Small intestine (tissue), 7 donors: ENCODE measurements around the gene MOSPD2. TPM values are rescaled to one million over a fixed set of nuclear protein-coding genes. Genes with fewer than 3 reads are reported as not detected.

ENCODE experiments used
- DNase-seq, 2 donors: peaks; one replicate each; pipeline versions ENCODE4 v3.0.0 to v3.0.0-alpha.2; 2013
- FAIRE-seq: peaks from 2 replicates; lab custom pipeline; 2012; peaks lifted over from hg19 to GRCh38; lab: Jason Lieb, UNC
- H3K27ac ChIP-seq, 3 donors: one replicate each; pipeline ENCODE4 v1.5.1; 2013; ENCODE audit warnings: low read length in 2 of 3, mild to moderate bottlenecking in 2 of 3, control low read depth in 1 of 3, inconsistent platforms in 1 of 3, low read depth in 1 of 3, moderate library complexity in 1 of 3
- H3K27me3 ChIP-seq, 3 donors: one replicate each; pipeline ENCODE4 v1.6.1; 2013; ENCODE audit warnings: low read length in 3 of 3, inconsistent platforms in 1 of 3; ENCODE audit not compliant: control insufficient read depth in 3 of 3, insufficient read depth in 3 of 3
- H3K36me3 ChIP-seq, 3 donors: one replicate each; pipeline ENCODE4 v1.6.1; 2013; ENCODE audit warnings: low read length in 3 of 3, inconsistent platforms in 1 of 3, low read depth in 1 of 3, mild to moderate bottlenecking in 1 of 3, moderate library complexity in 1 of 3; ENCODE audit not compliant: control insufficient read depth in 3 of 3, insufficient read depth in 2 of 3
- H3K4me1 ChIP-seq, 3 donors: one replicate each; pipeline ENCODE4 v1.6.1; 2013; ENCODE audit warnings: low read length in 2 of 3, inconsistent platforms in 1 of 3, low read depth in 1 of 3, mild to moderate bottlenecking in 1 of 3, moderate library complexity in 1 of 3; ENCODE audit not compliant: control insufficient read depth in 3 of 3, insufficient read depth in 2 of 3
- H3K4me3 ChIP-seq, 3 donors: one replicate each; pipeline ENCODE4 v1.5.1; 2013; ENCODE audit warnings: low read length in 3 of 3, control low read depth in 1 of 3, inconsistent platforms in 1 of 3, low read depth in 1 of 3, mild to moderate bottlenecking in 1 of 3, moderate library complexity in 1 of 3
- H3K9me3 ChIP-seq, 2 donors: one replicate each; pipeline ENCODE4 v1.6.1; 2013; ENCODE audit warnings: low read depth in 1 of 2, low read length in 1 of 2; ENCODE audit not compliant: control insufficient read depth in 2 of 2, insufficient read depth in 1 of 2
- WGBS, 3 donors: extraction: QIAGEN DNeasy Blood & Tissue Kit; methylation state at CpG; one replicate each; pipeline ENCODE4 v1.1.7; 2013; 5-methylcytosine and 5-hydroxymethylcytosine counted together
- polyA plus RNA-seq, 4 donors: library from polyadenylated mRNA; stranded (reverse) in 3 of 4; unstranded in 1 of 4; fragments of 200-250 nt in 3 of 4; fragments of 120-200 nt in 1 of 4; gene quantifications; one replicate each; pipeline versions ENCODE4 v1.2.1 to v1.2.3, GENCODE V29; 2013
- donor health status: healthy with polysubstance abuse.
- donor health status: control.
- donor health status: control.
- donor health status: Bipolar disorder and iron deficiency.
- donor health status: healthy.

Gene MOSPD2
- polyA plus RNA-seq, 4 donors, result 3.6 to 23.9 (median 4.1) TPM

- FAIRE-seq (no peak), DNase-seq (no peak)
- Histone ChIP-seq H3K27ac (no peak overlapping the region), H3K36me3 (peaks cover 2 to 6% (median 2%) of the 10 kb centered on the region in 3 donors), H3K4me1 (no peaks in the 10 kb centered on the region), H3K4me3 (no peak overlapping the region), H3K27me3 (no peaks in the 10 kb centered on the region), H3K9me3 (no peaks in the 10 kb centered on the region)
- 36 to 81% (median 37%) methylated on average over 2 of the region's 2 CpGs for WGBS, 3 donors
Observed at GRCh38 chrX:14919407-14919806, 46.2 kb downstream of the MOSPD2 start.

- Histone ChIP-seq H3K27me3 (no peaks in the 10 kb centered on the region), H3K36me3 (peaks cover 2 to 6% (median 2%) of the 10 kb centered on the region in 3 donors), H3K4me1 (no peaks in the 10 kb centered on the region), H3K4me3 (no peak overlapping the region), H3K27ac (no peak overlapping the region), H3K9me3 (no peaks in the 10 kb centered on the region)
- WGBS, 3 donors, result 91 to 98% (median 97%) methylated on average over 2 of the region's 2 CpGs
- no peak for DNase-seq
- no peak for FAIRE-seq
Observed at GRCh38 chrX:14920196-14920595, 47.0 kb downstream of the MOSPD2 start.

GRCh38 chrX:14922437-14922836 lies 49.2 kb downstream of the MOSPD2 start:
- peaks cover 0 to 3% (median 2%) of the 10 kb centered on the region in 3 donors for H3K36me3 ChIP-seq
- FAIRE-seq (no peak), DNase-seq (no peak)
- WGBS, 3 donors, result 75 to 92% (median 78%) methylated on average over 6 of the region's 6 CpGs
- no peaks in the 10 kb centered on the region for H3K9me3 ChIP-seq
- H3K27ac ChIP-seq, result no peak overlapping the region
- H3K27me3 ChIP-seq, result no peaks in the 10 kb centered on the region
- H3K4me3 ChIP-seq, result no peak overlapping the region
- H3K4me1 ChIP-seq, result no peaks in the 10 kb centered on the region

- Histone ChIP-seq H3K4me3 (no peak overlapping the region), H3K27ac (no peak overlapping the region), H3K4me1 (no peaks in the 10 kb centered on the region), H3K27me3 (no peaks in the 10 kb centered on the region), H3K36me3 (peaks cover 0 to 2% (median 0%) of the 10 kb centered on the region in 3 donors), H3K9me3 (no peaks in the 10 kb centered on the region)
- DNase-seq, result no peak
- FAIRE-seq, result no peak
- WGBS, 3 donors, result 71 to 89% (median 89%) methylated on average over 4 of the region's 4 CpGs
Observed at GRCh38 chrX:14923761-14924160, 50.5 kb downstream of the MOSPD2 start.

GRCh38 chrX:14926471-14926870 lies 53.2 kb downstream of the MOSPD2 start:
- no peak for DNase-seq
- Histone ChIP-seq H3K36me3 (no peaks in the 10 kb centered on the region), H3K27ac (no peak overlapping the region), H3K9me3 (no peaks in the 10 kb centered on the region), H3K4me3 (no peak overlapping the region), H3K4me1 (no peaks in the 10 kb centered on the region), H3K27me3 (no peaks in the 10 kb centered on the region)
- no peak for FAIRE-seq
- WGBS, 3 donors, result 70 to 90% (median 76%) methylated on average over 1 of the region's 1 CpG

GRCh38 chrX:14927401-14927800 lies 54.2 kb downstream of the MOSPD2 start:
- Histone ChIP-seq H3K27me3 (no peaks in the 10 kb centered on the region), H3K9me3 (no peaks in the 10 kb centered on the region), H3K27ac (no peak overlapping the region), H3K36me3 (no peaks in the 10 kb centered on the region), H3K4me1 (no peaks in the 10 kb centered on the region), H3K4me3 (no peak overlapping the region)
- WGBS, 3 donors, result 58 to 83% (median 73%) methylated on average over 5 of the region's 5 CpGs
- DNase-seq (no peak), FAIRE-seq (no peak)

- Histone ChIP-seq H3K27me3 (no peaks in the 10 kb centered on the region), H3K36me3 (no peaks in the 10 kb centered on the region), H3K27ac (no peak overlapping the region), H3K9me3 (no peaks in the 10 kb centered on the region), H3K4me1 (no peaks in the 10 kb centered on the region), H3K4me3 (no peak overlapping the region)
- peak in 1 of 2 donors; percentile 0 for DNase-seq
- 32 to 46% (median 43%) methylated on average over 1 of the region's 1 CpG for whole genome bisulfite sequencing, 3 donors
- no peak for FAIRE-seq
Observed at GRCh38 chrX:14930663-14931062, 57.4 kb downstream of the MOSPD2 start.

- no peaks in the 10 kb centered on the region for H3K4me1 ChIP-seq
- H3K9me3 ChIP-seq, result no peaks in the 10 kb centered on the region
- no peaks in the 10 kb centered on the region for H3K27me3 ChIP-seq
- H3K4me3 ChIP-seq, result no peak overlapping the region
- 78 to 89% (median 85%) methylated on average over 1 of the region's 1 CpG for WGBS, 3 donors
- no peak overlapping the region for H3K27ac ChIP-seq
- no peak for FAIRE-seq
- no peak for DNase-seq
- no peaks in the 10 kb centered on the region for H3K36me3 ChIP-seq
Observed at GRCh38 chrX:14932136-14932535, 58.9 kb downstream of the MOSPD2 start.

- Histone ChIP-seq H3K27ac (no peak overlapping the region), H3K27me3 (no peaks in the 10 kb centered on the region), H3K4me3 (no peak overlapping the region), H3K36me3 (no peaks in the 10 kb centered on the region), H3K4me1 (no peaks in the 10 kb centered on the region), H3K9me3 (no peaks in the 10 kb centered on the region)
- DNase-seq (peak; percentile 6 to 14), FAIRE-seq (no peak)
- 54 to 76% (median 67%) methylated on average over 1 of the region's 1 CpG for WGBS, 3 donors
Observed at GRCh38 chrX:14934423-14934822, 61.2 kb downstream of the MOSPD2 start.
